Spleen (tissue), 7 donors: ENCODE data around the gene PSMG4.

Experiments
- POLR2A ChIP-seq, 3 donors: fragments of 450-650 bp; IDR thresholded peaks; one replicate each; pipeline ENCODE4 v1.5.1; 2017; ENCODE audit warnings: antibody characterized with exemption in 3 of 3, mild to moderate bottlenecking in 1 of 3
- POLR2AphosphoS5 ChIP-seq, 3 donors: sonication (generic); formaldehyde crosslinking; IDR thresholded peaks; one replicate each; pipeline ENCODE4 v1.5.1; 2017; ENCODE audit warnings: antibody characterized with exemption in 3 of 3
- TF ChIP-seq, protein P1 (sequence below), 11 experiments: fragments of 200-600 bp in 7 of 11; fragments of 450-650 bp in 4 of 11; sonication (generic) in 4 of 11; IDR thresholded peaks in 8 of 11; conservative IDR thresholded peaks in 3 of 11; 1 replicate in 7 of 11; 2 replicates in 4 of 11; pipeline versions ENCODE4 v1.4.0 to v1.8.0; 2016 to 2021; ENCODE audit warnings: antibody characterized with exemption in 11 of 11, inconsistent platforms in 4 of 11, mild to moderate bottlenecking in 1 of 11
- donor health status: DM: no; HTN: no; CAD: no; lungs with moderate emphysema.
- donor health status: DM: no; HTN: no; CAD: no.
- donor health status: DM: no; HTN: no; CAD: no.

DNA sequence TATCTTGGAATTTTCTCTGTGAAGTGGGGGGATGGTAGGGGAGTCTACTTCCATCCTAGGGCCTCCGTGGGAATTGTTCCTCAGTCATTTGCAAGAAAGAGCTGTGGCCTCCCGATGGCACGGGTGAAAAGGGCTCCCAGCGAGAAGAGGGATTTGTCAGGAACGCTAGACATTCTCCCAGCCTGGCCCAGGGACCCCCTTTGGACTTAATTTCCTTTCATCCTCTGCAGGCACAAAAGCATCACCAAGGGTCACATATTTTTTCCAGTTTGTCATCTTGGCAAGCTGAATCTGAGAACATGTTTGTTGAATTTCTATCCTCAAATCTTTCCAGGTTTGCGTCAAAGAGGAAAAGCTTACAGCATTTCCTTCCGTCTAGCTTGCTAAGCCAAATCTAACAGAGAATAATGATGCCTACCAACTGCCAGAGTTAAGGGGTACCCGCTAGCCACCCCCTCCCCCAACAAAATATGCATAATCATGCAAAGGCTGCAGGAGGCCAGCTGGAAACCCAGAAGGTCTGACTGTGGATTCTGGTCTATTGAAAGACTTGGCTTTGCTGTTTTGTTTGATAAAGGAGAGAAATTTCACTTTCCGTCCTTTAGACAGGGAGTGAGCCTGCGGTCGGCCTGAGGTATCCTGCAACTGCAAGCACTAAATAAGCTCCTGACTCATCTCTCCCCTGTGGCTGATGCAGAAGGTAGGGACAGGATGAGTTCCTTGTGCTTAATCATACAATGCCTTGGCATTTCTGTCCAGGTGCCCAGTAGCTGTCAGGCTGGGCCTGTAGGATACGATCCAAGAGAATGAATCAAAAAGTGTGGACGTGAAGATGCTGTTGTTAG, 23.1 kb downstream of the PSMG4 start:
- TF ChIP-seq, protein P1, sequence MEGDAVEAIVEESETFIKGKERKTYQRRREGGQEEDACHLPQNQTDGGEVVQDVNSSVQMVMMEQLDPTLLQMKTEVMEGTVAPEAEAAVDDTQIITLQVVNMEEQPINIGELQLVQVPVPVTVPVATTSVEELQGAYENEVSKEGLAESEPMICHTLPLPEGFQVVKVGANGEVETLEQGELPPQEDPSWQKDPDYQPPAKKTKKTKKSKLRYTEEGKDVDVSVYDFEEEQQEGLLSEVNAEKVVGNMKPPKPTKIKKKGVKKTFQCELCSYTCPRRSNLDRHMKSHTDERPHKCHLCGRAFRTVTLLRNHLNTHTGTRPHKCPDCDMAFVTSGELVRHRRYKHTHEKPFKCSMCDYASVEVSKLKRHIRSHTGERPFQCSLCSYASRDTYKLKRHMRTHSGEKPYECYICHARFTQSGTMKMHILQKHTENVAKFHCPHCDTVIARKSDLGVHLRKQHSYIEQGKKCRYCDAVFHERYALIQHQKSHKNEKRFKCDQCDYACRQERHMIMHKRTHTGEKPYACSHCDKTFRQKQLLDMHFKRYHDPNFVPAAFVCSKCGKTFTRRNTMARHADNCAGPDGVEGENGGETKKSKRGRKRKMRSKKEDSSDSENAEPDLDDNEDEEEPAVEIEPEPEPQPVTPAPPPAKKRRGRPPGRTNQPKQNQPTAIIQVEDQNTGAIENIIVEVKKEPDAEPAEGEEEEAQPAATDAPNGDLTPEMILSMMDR (IDR thresholded peaks at IDR 0.05 in 8 of 11, conservative IDR thresholded peaks at IDR 0.05 in 3 of 11), result no peak
- no peak for TF ChIP-seq POLR2A (IDR thresholded peaks at IDR 0.05)
- TF ChIP-seq POLR2AphosphoS5 (IDR thresholded peaks at IDR 0.05), result no peak
